GM12873 (cell line): ENCODE data around the gene CD2.

Experiments used
- CTCF ChIP-seq: IDR thresholded peaks from 2 replicates; pipeline ENCODE4 v1.5.1; 2012; ENCODE audit warnings: low read depth, mild to moderate bottlenecking, moderate library complexity, low read length, control low read depth; ENCODE audit not compliant: insufficient read depth; ENCODE audit errors: missing control alignments

Gene CD2

GRCh38 chr1:116766616-116767469 is 12.6 kb downstream of the CD2 start:
- TF ChIP-seq CTCF: no peak

- no peak for TF ChIP-seq CTCF
Measured at GRCh38 chr1:116767782-116768382, 13.7 kb downstream of the CD2 start.

- no peak for TF ChIP-seq CTCF
Measured at GRCh38 chr1:116768416-116769103, 14.3 kb downstream of the CD2 start.

GRCh38 chr1:116769104-116769452 is 14.8 kb downstream of the CD2 start:
- TF ChIP-seq CTCF: no peak

- no peak for TF ChIP-seq CTCF
Measured at GRCh38 chr1:116769561-116769977, 15.3 kb downstream of the CD2 start.

GRCh38 chr1:116769994-116770393 is 15.8 kb downstream of the CD2 start:
- no peak for TF ChIP-seq CTCF

- no peak for TF ChIP-seq CTCF
Measured at GRCh38 chr1:116770625-116771024, 16.4 kb downstream of the CD2 start.
